DND-41 (cell line): ENCODE results near the gene MED25.

Experiments used
- EZH2 ChIP-seq: IDR thresholded peaks from 3 replicates; pipeline ENCODE4 v1.6.1; 2012; ENCODE audit warnings: borderline replicate concordance, low read depth, mild to moderate bottlenecking, moderate library complexity, low read length, inconsistent platforms; ENCODE audit not compliant: severe bottlenecking
- TF ChIP-seq, protein P1 (sequence below): IDR thresholded peaks from 2 replicates; pipeline ENCODE4 v1.5.1; 2012; ENCODE audit warnings: borderline replicate concordance, low read length, moderate library complexity, mild to moderate bottlenecking; ENCODE audit not compliant: poor library complexity, severe bottlenecking; ENCODE audit errors: extremely low read depth

DNA sequence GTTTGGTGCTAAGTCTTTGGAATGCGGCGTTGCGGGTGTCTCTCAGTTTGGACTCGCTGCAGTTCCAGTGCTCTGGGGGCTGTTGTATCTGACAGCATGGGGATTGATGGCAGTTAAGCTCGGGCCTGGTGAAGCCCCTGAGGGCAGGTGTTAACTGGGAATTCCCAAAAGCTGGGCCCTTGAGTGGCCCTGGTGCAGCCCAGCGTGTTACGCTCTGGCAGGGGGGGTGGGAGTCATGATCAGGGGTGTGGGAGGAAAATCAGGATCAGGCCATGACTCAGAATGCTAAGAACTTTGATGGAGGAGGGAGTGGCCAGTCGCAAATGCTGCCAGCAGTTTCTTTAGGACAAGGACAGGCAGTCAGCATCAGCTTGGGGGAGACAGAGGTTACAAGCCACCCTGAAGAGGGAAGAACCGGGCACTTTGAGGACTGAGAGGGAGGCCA is 31.7 kb upstream of the MED25 start:
- TF ChIP-seq, protein P1, sequence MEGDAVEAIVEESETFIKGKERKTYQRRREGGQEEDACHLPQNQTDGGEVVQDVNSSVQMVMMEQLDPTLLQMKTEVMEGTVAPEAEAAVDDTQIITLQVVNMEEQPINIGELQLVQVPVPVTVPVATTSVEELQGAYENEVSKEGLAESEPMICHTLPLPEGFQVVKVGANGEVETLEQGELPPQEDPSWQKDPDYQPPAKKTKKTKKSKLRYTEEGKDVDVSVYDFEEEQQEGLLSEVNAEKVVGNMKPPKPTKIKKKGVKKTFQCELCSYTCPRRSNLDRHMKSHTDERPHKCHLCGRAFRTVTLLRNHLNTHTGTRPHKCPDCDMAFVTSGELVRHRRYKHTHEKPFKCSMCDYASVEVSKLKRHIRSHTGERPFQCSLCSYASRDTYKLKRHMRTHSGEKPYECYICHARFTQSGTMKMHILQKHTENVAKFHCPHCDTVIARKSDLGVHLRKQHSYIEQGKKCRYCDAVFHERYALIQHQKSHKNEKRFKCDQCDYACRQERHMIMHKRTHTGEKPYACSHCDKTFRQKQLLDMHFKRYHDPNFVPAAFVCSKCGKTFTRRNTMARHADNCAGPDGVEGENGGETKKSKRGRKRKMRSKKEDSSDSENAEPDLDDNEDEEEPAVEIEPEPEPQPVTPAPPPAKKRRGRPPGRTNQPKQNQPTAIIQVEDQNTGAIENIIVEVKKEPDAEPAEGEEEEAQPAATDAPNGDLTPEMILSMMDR = no peak
- TF ChIP-seq EZH2 = no peak
